HEK293 (cell line): ENCODE data around the gene BOD1.

ENCODE experiments used
- CTCF ChIA-PET: fragments of 350-600 bp; formaldehyde crosslinking; extraction: SDS; loops from one replicate; lab custom pipeline; 2021; ENCODE audit warnings: antibody characterized with exemption; lab: Yijun Ruan, JAX
- POLR2A ChIA-PET: fragments of 300-600 bp; formaldehyde crosslinking; extraction: SDS; loops from one replicate; lab custom pipeline; 2020; ENCODE audit warnings: antibody characterized with exemption, inconsistent platforms; lab: Yijun Ruan, JAX
- H3K27ac ChIP-seq: fragments of 200-500 bp; sonication (Bioruptor generic); 2 replicates; pipeline ENCODE4 v1.5.1; 2014; ENCODE audit warnings: low read depth, low read length, control low read depth, inconsistent platforms; ENCODE audit errors: extremely low read depth
- H3K36me3 ChIP-seq, 2 experiments: fragments of 200-500 bp in 1 of 2; sonication (Bioruptor generic) in 1 of 2; 1 replicate in 1 of 2; 2 replicates in 1 of 2; pipeline ENCODE4 v1.5.1; 2014 to 2017; ENCODE audit warnings: inconsistent platforms in 2 of 2, low read length in 2 of 2; ENCODE audit not compliant: control insufficient read depth in 2 of 2, insufficient read depth in 1 of 2
- H3K4me1 ChIP-seq: fragments of 200-500 bp; sonication (Bioruptor generic); 2 replicates; pipeline ENCODE4 v1.5.1; 2014; ENCODE audit warnings: mild to moderate bottlenecking, low read length, inconsistent platforms; ENCODE audit not compliant: control insufficient read depth, insufficient read depth
- H3K4me3 ChIP-seq: 2 replicates; pipeline ENCODE4 v1.5.1; 2011; ENCODE audit warnings: low read depth, mild to moderate bottlenecking, control low read depth, low read length, moderate library complexity
- H3K9me3 ChIP-seq: fragments of 200-500 bp; sonication (Bioruptor generic); 2 replicates; pipeline ENCODE4 v1.5.1; 2014; ENCODE audit warnings: low read depth, low read length, inconsistent platforms; ENCODE audit not compliant: control insufficient read depth, insufficient read depth
- CTCF ChIP-seq: fragments of 450-650 bp; formaldehyde crosslinking; IDR thresholded peaks from 2 replicates; pipeline ENCODE4 v1.5.1; 2016; ENCODE audit warnings: missing biosample characterization, missing genetic modification characterization
- TRIM28 ChIP-seq: IDR thresholded peaks from 2 replicates; pipeline ENCODE4 v1.6.1; 2011; ENCODE audit warnings: low read length, control low read depth, borderline replicate concordance
- ZNF138 ChIP-seq: fragments of 450-650 bp; formaldehyde crosslinking; IDR thresholded peaks from 2 replicates; pipeline ENCODE4 v1.5.1; 2016; ENCODE audit warnings: missing biosample characterization, missing genetic modification characterization, borderline replicate concordance
- ZNF48 ChIP-seq: fragments of 450-650 bp; formaldehyde crosslinking; IDR thresholded peaks from 2 replicates; pipeline ENCODE4 v1.5.1; 2016; ENCODE audit warnings: missing biosample characterization, missing genetic modification characterization
- ZNF513 ChIP-seq: fragments of 450-650 bp; IDR thresholded peaks from 2 replicates; pipeline ENCODE4 v1.5.1; 2018; ENCODE audit warnings: missing biosample characterization, missing genetic modification characterization
- ZNF529 ChIP-seq: fragments of 450-650 bp; formaldehyde crosslinking; IDR thresholded peaks from 2 replicates; pipeline ENCODE4 v1.5.1; 2017; ENCODE audit warnings: missing genetic modification characterization, missing biosample characterization; ENCODE audit not compliant: insufficient replicate concordance
- ZNF549 ChIP-seq: fragments of 450-650 bp; IDR thresholded peaks from 2 replicates; pipeline ENCODE4 v1.5.1; 2018; ENCODE audit warnings: missing biosample characterization, missing genetic modification characterization, mild to moderate bottlenecking, inconsistent platforms, moderate library complexity
- ZNF555 ChIP-seq: fragments of 450-650 bp; formaldehyde crosslinking; conservative IDR thresholded peaks from 2 replicates; pipeline ENCODE4 v1.5.1; 2017; ENCODE audit warnings: missing biosample characterization, mild to moderate bottlenecking, missing genetic modification characterization, inconsistent platforms
- ZNF560 ChIP-seq: fragments of 450-650 bp; formaldehyde crosslinking; IDR thresholded peaks from 2 replicates; pipeline ENCODE4 v1.5.1; 2017; ENCODE audit warnings: missing biosample characterization, missing genetic modification characterization, borderline replicate concordance
- ZNF571 ChIP-seq: fragments of 450-650 bp; formaldehyde crosslinking; IDR thresholded peaks from 2 replicates; pipeline ENCODE4 v1.5.0; 2017; ENCODE audit warnings: missing biosample characterization, missing genetic modification characterization
- ZNF621 ChIP-seq: fragments of 450-650 bp; formaldehyde crosslinking; IDR thresholded peaks from 2 replicates; pipeline ENCODE4 v1.5.1; 2017; ENCODE audit warnings: missing biosample characterization, missing genetic modification characterization
- ZNF692 ChIP-seq: fragments of 450-650 bp; formaldehyde crosslinking; IDR thresholded peaks from 2 replicates; pipeline ENCODE4 v1.5.1; 2016; ENCODE audit warnings: missing biosample characterization, missing genetic modification characterization
- ZNF707 ChIP-seq: fragments of 450-650 bp; formaldehyde crosslinking; IDR thresholded peaks from 2 replicates; pipeline ENCODE4 v1.5.1; 2016; ENCODE audit warnings: missing biosample characterization, missing genetic modification characterization
- ZNF785 ChIP-seq: fragments of 450-650 bp; formaldehyde crosslinking; IDR thresholded peaks from 2 replicates; pipeline ENCODE4 v1.5.1; 2016; ENCODE audit warnings: missing biosample characterization, missing genetic modification characterization
- ZNF843 ChIP-seq: fragments of 450-650 bp; formaldehyde crosslinking; IDR thresholded peaks from 2 replicates; pipeline ENCODE4 v1.5.1; 2016; ENCODE audit warnings: missing biosample characterization, missing genetic modification characterization
- TF ChIP-seq, protein P1 (sequence below): fragments of 450-650 bp; formaldehyde crosslinking; IDR thresholded peaks from 2 replicates; pipeline ENCODE4 v1.5.1; 2016; ENCODE audit warnings: missing biosample characterization, missing genetic modification characterization, low read depth

Gene BOD1

GRCh38 chr5:173578947-173579615, 37.4 kb downstream of the BOD1 start:
- TF ChIP-seq ZNF707 (tag by site-specific recombination) = peak; percentile 93
- TF ChIP-seq, protein P1, sequence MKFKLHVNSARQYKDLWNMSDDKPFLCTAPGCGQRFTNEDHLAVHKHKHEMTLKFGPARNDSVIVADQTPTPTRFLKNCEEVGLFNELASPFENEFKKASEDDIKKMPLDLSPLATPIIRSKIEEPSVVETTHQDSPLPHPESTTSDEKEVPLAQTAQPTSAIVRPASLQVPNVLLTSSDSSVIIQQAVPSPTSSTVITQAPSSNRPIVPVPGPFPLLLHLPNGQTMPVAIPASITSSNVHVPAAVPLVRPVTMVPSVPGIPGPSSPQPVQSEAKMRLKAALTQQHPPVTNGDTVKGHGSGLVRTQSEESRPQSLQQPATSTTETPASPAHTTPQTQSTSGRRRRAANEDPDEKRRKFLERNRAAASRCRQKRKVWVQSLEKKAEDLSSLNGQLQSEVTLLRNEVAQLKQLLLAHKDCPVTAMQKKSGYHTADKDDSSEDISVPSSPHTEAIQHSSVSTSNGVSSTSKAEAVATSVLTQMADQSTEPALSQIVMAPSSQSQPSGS = no peak
- TF ChIP-seq, all 188 proteins: peak for 1
- Histone ChIP-seq H3K4me3 (no peak overlapping the region), H3K4me1 (no peaks in the 10 kb centered on the region), H3K9me3 (no peaks in the 10 kb centered on the region), H3K27ac (no peak overlapping the region), H3K36me3 (no peaks in the 10 kb centered on the region)
- CTCF ChIA-PET = interaction anchor here (0.6 to 1.6 kb wide), 9 partner anchors 10 to 876 kb away, joined by 3 to 6 read pairs (median 3); no protein-coding TSS in a partner anchor
- POLR2A ChIA-PET = interaction anchor here (1.6 kb wide), 1 partner anchor 251 kb away, joined by 3 read pairs; the partner anchor contains the start of gene STC2

DNA sequence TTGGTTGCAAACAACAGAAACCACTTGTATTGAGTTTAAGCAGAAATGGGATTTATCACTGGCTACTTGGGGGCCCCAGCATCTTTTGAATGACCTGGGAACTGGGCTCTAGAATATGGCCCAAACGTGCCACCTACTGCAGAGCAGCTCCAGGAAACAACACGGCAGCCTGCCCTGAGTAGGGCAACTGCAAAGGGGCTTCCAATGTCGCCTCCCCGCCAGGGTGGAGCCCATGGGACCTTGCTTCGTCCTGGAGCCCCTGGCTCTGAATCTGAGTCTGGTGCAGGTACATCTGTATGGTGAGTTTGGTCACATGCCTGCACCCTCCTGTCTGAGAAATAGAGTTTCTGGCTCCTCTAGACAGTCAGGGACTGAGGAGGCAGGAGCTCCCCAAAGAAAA, 38.6 kb downstream of the BOD1 start:
- ChIA-PET CTCF (interaction anchor here (0.9 kb wide), 1 partner anchor 282 kb away, joined by 3 read pairs; no protein-coding TSS in a partner anchor), POLR2A (interaction anchor here (1.6 kb wide), 1 partner anchor 250 kb away, joined by 3 read pairs; the partner anchor contains the start of gene STC2)
- H3K4me1 ChIP-seq = no peaks in the 10 kb centered on the region
- TF ChIP-seq ZNF549 = no peak
- TF ChIP-seq ZNF571 (tag by site-specific recombination) = no peak
- no peak for TF ChIP-seq ZNF560 (tag by site-specific recombination)
- TF ChIP-seq TRIM28 = no peak
- TF ChIP-seq ZNF513 = no peak
- TF ChIP-seq, protein P1 = no peak
- TF ChIP-seq, all 188 proteins: peak for 0
- no peak overlapping the region for H3K4me3 ChIP-seq
- no peak overlapping the region for H3K27ac ChIP-seq
- H3K36me3 ChIP-seq = no peaks in the 10 kb centered on the region
- H3K9me3 ChIP-seq = no peaks in the 10 kb centered on the region

DNA sequence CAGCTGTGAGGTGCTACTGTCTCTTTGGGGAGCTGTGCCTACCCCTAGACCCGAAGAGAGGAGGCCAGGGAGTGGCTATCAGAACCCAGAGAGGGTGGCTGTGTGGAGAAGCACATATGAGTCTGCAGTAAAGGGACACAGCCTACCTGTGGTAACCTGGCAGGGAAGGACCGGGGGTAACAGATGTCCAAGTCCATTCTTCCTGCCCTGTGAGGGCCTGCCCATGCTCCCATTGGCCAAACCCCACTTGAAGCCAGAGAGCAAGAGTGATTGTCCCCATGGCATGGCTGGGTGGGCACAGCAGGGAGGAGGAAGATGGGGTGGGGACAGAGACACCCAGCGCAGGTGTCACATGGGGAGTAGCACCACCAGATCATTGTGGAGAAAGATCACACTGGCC, 39.3 kb downstream of the BOD1 start:
- H3K27ac ChIP-seq = no peak overlapping the region
- H3K36me3 ChIP-seq = no peaks in the 10 kb centered on the region
- no peaks in the 10 kb centered on the region for H3K4me1 ChIP-seq
- TF ChIP-seq ZNF549 (no peak), ZNF692 (tag by site-specific recombination) (no peak), ZNF785 (tag by site-specific recombination) (no peak), ZNF48 (tag by site-specific recombination) (no peak), ZNF555 (tag by site-specific recombination) (no peak), ZNF843 (tag by site-specific recombination) (no peak), CTCF (tag by site-specific recombination) (no peak), ZNF138 (tag by site-specific recombination) (no peak), ZNF529 (tag by site-specific recombination) (no peak), ZNF560 (tag by site-specific recombination) (no peak), ZNF621 (tag by site-specific recombination) (no peak)
- H3K4me3 ChIP-seq = no peak overlapping the region
- no peaks in the 10 kb centered on the region for H3K9me3 ChIP-seq
- ChIA-PET POLR2A (no interaction called here), CTCF (no interaction called here)
